Measurements from ENCODE around the gene CEBPE.

CEBPE gene

GRCh38 chr14:23119363-23120327 lies 590 bp upstream of the CEBPE start:
- no peak for TF ChIP-seq CTCF (IDR thresholded peaks at IDR 0.05)

GRCh38 chr14:23117371-23118020 lies 1.6 kb downstream of the CEBPE start:
- TF ChIP-seq CTCF (IDR thresholded peaks at IDR 0.05), result no peak

- no peak for TF ChIP-seq CTCF (IDR thresholded peaks at IDR 0.05)
Observed at GRCh38 chr14:23115918-23116317, 3.1 kb downstream of the CEBPE start.

GRCh38 chr14:23115039-23115731 lies 3.9 kb downstream of the CEBPE start:
- no peak for TF ChIP-seq CTCF (IDR thresholded peaks at IDR 0.05)

GRCh38 chr14:23114669-23115038 lies 4.4 kb downstream of the CEBPE start:
- TF ChIP-seq CTCF (IDR thresholded peaks at IDR 0.05), result no peak

GRCh38 chr14:23114120-23114458 lies 5.0 kb downstream of the CEBPE start:
- no peak for TF ChIP-seq CTCF (IDR thresholded peaks at IDR 0.05)

GRCh38 chr14:23113431-23114119 lies 5.5 kb downstream of the CEBPE start:
- TF ChIP-seq CTCF (IDR thresholded peaks at IDR 0.05), result no peak
